NB4 (cell line): Measurements from ENCODE around the gene NRXN3.

Experiments
- DNase-seq: peaks from one replicate; pipeline ENCODE4 v3.0.0; 2010; ENCODE audit warnings: low read depth
- H3K4me3 ChIP-seq: one replicate; pipeline ENCODE4 v1.5.1; 2011; ENCODE audit warnings: mild to moderate bottlenecking, low read depth, low read length, moderate library complexity
- MAX ChIP-seq: IDR thresholded peaks from 2 replicates; pipeline ENCODE4 v1.6.1; 2011; ENCODE audit warnings: low read depth, low read length
- MYC ChIP-seq: IDR thresholded peaks from 2 replicates; pipeline ENCODE4 v1.6.1; 2011; ENCODE audit warnings: low read depth, low read length
- POLR2A ChIP-seq: IDR thresholded peaks from 2 replicates; pipeline ENCODE4 v1.6.1; 2011; ENCODE audit warnings: mild to moderate bottlenecking; ENCODE audit not compliant: insufficient read length; ENCODE audit errors: extremely low read depth
- TF ChIP-seq, protein P1 (sequence below): IDR thresholded peaks from one replicate; pipeline ENCODE4 v1.5.1; 2012; ENCODE audit warnings: low read depth, low read length

The NRXN3 gene

DNA sequence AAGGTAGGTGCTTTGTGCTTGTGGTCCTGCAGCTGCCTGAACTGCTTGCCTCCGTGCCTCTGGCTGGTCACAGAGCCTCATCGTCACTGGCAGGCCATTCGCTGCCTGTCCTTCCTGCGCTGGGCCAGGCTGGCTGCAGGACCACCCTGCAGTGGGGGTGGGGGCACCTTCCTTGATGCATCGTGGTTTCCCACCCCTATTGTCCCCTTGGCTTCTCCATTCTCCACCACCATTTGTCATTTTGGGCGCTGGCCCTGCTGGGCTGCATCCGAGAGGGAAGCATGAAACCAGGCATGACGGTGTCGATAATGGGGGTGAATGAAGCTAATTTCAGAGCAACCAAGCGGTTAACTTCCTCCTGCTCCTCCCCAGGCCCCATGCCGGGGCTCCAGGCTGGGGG, 127.7 kb downstream of the NRXN3 start:
- TF ChIP-seq POLR2A (no peak), MAX (no peak), MYC (no peak)
- TF ChIP-seq, protein P1, sequence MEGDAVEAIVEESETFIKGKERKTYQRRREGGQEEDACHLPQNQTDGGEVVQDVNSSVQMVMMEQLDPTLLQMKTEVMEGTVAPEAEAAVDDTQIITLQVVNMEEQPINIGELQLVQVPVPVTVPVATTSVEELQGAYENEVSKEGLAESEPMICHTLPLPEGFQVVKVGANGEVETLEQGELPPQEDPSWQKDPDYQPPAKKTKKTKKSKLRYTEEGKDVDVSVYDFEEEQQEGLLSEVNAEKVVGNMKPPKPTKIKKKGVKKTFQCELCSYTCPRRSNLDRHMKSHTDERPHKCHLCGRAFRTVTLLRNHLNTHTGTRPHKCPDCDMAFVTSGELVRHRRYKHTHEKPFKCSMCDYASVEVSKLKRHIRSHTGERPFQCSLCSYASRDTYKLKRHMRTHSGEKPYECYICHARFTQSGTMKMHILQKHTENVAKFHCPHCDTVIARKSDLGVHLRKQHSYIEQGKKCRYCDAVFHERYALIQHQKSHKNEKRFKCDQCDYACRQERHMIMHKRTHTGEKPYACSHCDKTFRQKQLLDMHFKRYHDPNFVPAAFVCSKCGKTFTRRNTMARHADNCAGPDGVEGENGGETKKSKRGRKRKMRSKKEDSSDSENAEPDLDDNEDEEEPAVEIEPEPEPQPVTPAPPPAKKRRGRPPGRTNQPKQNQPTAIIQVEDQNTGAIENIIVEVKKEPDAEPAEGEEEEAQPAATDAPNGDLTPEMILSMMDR, result no peak
- DNase-seq, result no peak
- no peak overlapping the region for H3K4me3 ChIP-seq

DNA sequence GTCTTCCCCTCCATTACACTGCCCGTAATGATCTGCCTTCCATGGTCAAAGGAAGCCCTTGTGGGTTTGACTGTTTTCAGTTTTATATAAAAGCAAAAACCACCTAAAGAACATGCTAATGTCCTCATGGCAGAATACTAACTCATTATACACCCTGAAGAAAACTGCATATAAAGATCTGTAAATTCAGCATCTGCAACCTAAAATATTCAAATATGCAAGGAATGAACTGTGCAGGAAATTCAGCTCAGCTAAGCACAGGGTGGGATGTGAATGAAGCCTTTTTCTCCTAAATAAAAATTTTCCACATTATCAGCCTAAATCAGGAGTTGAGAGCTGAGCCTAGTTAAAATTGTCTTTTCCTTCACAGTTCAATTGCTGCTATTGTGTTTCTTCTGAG, 128.1 kb downstream of the NRXN3 start:
- no peak for TF ChIP-seq MAX
- TF ChIP-seq, protein P1, result no peak
- no peak for TF ChIP-seq POLR2A
- no peak for TF ChIP-seq MYC
- DNase-seq, result no peak
- no peak overlapping the region for H3K4me3 ChIP-seq

DNA sequence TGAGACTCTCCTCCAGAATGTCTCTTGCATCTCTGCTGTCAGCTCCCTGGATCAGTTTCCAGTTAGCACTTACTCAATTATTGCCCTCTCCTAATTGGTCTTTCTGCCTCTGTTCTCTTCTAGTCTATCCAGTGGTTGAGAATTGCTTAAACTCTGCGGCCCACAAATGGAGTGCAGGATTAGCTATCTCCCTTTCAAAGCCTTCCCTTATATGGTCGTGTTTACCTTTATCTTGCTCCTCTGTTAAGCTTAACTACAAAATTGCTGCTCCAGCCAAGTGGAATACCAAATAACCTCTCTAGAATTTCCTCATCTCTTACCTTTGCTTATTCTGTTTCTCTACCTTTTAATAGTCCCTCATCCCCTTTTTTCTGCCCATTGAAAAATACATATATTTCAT, 132.7 kb downstream of the NRXN3 start:
- DNase-seq, result no peak
- TF ChIP-seq, protein P1, result no peak
- no peak for TF ChIP-seq MAX
- no peak for TF ChIP-seq MYC
- TF ChIP-seq POLR2A, result no peak
- no peak overlapping the region for H3K4me3 ChIP-seq

- TF ChIP-seq POLR2A (no peak), MAX (no peak), MYC (no peak)
- TF ChIP-seq, protein P1, result no peak
- H3K4me3 ChIP-seq, result no peak overlapping the region
- DNase-seq, result no peak
Observed at GRCh38 chr14:78307671-78308070, 137.5 kb downstream of the NRXN3 start.

DNA sequence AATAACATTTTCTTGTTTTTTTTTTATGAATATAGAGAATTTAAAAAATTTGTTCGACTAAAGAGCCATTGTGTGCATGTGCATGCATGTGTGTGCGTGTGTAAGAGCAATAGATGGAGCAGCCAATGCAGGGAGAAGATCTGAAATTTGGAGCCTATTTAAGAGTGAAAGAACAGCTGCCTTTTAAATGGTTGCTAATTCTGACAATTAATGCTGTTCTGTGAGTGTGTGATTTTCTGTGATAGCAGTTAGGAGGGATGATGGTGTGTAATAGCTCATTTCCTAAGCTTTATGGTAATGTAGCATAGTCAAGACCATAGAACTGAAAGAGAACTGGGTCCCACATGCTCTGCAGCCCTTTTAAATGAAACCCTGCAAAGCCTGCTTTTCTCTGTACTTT, 137.9 kb downstream of the NRXN3 start:
- TF ChIP-seq POLR2A, result no peak
- no peak for TF ChIP-seq MYC
- TF ChIP-seq MAX, result no peak
- TF ChIP-seq, protein P1, result no peak
- no peak for DNase-seq
- no peak overlapping the region for H3K4me3 ChIP-seq

- TF ChIP-seq, protein P1, result no peak
- TF ChIP-seq MAX, result no peak
- no peak for TF ChIP-seq POLR2A
- TF ChIP-seq MYC, result no peak
- no peak for DNase-seq
- no peak overlapping the region for H3K4me3 ChIP-seq
Observed at GRCh38 chr14:78310272-78310671, 140.1 kb downstream of the NRXN3 start.
